ENCODE measurements around the gene ALKAL2. TPM values are rescaled to one million over a fixed set of nuclear protein-coding genes. Genes with fewer than 3 reads are reported as not detected.

ALKAL2 gene
- total RNA-seq, 1 donor from 2014 or later, result 0.63 TPM

- Mint-ChIP-seq H3K27me3 (ENCODE audit: low read depth) (no peaks in the 10 kb centered on the region), H3K4me3 (no peak overlapping the region), H3K36me3 (ENCODE audit: low read depth) (peaks cover 35% of the 10 kb centered on the region), H3K27ac (ENCODE audit: unreplicated experiment) (no peak overlapping the region), H3K9me3 (peaks cover 16% of the 10 kb centered on the region), H3K4me1 (peaks cover 10% of the 10 kb centered on the region)
- no peak for TF ChIP-seq CTCF (conservative IDR thresholded peaks at IDR 0.05)
- DNase-seq (ENCODE audit: low read depth, low spot score), result no peak
Observed at GRCh38 chr2:256094-256493, 31.8 kb downstream of the ALKAL2 start.

GRCh38 chr2:255195-255594 is 32.7 kb downstream of the ALKAL2 start:
- no peak overlapping the region for H3K4me3 Mint-ChIP-seq
- no peak for TF ChIP-seq CTCF (conservative IDR thresholded peaks at IDR 0.05)
- no peak for DNase-seq (ENCODE audit: low read depth, low spot score)
- peaks cover 10% of the 10 kb centered on the region for H3K4me1 Mint-ChIP-seq
- H3K36me3 Mint-ChIP-seq (ENCODE audit: low read depth), result peaks cover 26% of the 10 kb centered on the region
- no peak overlapping the region for H3K27ac Mint-ChIP-seq (ENCODE audit: unreplicated experiment)
- no peaks in the 10 kb centered on the region for H3K27me3 Mint-ChIP-seq (ENCODE audit: low read depth)
- peaks cover 16% of the 10 kb centered on the region for H3K9me3 Mint-ChIP-seq

- Mint-ChIP-seq H3K27me3 (ENCODE audit: low read depth) (no peaks in the 10 kb centered on the region), H3K36me3 (ENCODE audit: low read depth) (peaks cover 20% of the 10 kb centered on the region), H3K4me3 (peak overlapping the region; percentile 10), H3K9me3 (peaks cover 16% of the 10 kb centered on the region), H3K27ac (ENCODE audit: unreplicated experiment) (peak overlapping the region; percentile 2), H3K4me1 (peaks cover 10% of the 10 kb centered on the region)
- TF ChIP-seq CTCF (conservative IDR thresholded peaks at IDR 0.05), result no peak
- DNase-seq (ENCODE audit: low read depth, low spot score), result peak; percentile 8
Observed at GRCh38 chr2:254241-254640, 33.6 kb downstream of the ALKAL2 start.

GRCh38 chr2:253202-253638 is 34.7 kb downstream of the ALKAL2 start:
- H3K27me3 Mint-ChIP-seq (ENCODE audit: low read depth), result no peaks in the 10 kb centered on the region
- H3K36me3 Mint-ChIP-seq (ENCODE audit: low read depth), result peaks cover 12% of the 10 kb centered on the region
- no peak for TF ChIP-seq CTCF (conservative IDR thresholded peaks at IDR 0.05)
- no peak overlapping the region for H3K27ac Mint-ChIP-seq (ENCODE audit: unreplicated experiment)
- DNase-seq (ENCODE audit: low read depth, low spot score), result no peak
- peaks cover 7% of the 10 kb centered on the region for H3K9me3 Mint-ChIP-seq
- H3K4me3 Mint-ChIP-seq, result no peak overlapping the region
- peaks cover 10% of the 10 kb centered on the region for H3K4me1 Mint-ChIP-seq

GRCh38 chr2:252001-252602 is 35.8 kb downstream of the ALKAL2 start:
- no peak overlapping the region for H3K27ac Mint-ChIP-seq (ENCODE audit: unreplicated experiment)

More at GRCh38 chr2:252001-252602, 35.8 kb downstream of the ALKAL2 start:
- no peaks in the 10 kb centered on the region for H3K27me3 Mint-ChIP-seq (ENCODE audit: low read depth)
- TF ChIP-seq CTCF (conservative IDR thresholded peaks at IDR 0.05), result no peak
- peaks cover 10% of the 10 kb centered on the region for H3K4me1 Mint-ChIP-seq
- no peak overlapping the region for H3K4me3 Mint-ChIP-seq
- no peak for DNase-seq (ENCODE audit: low read depth, low spot score)
- H3K9me3 Mint-ChIP-seq, result peaks cover under 1% of the 10 kb centered on the region
- peaks cover 4% of the 10 kb centered on the region for H3K36me3 Mint-ChIP-seq (ENCODE audit: low read depth)

Measured in neural crest cell (in vitro differentiated cells).